Sigmoid colon (tissue), 7 donors: ENCODE measurements around the gene TOMM40. TPM values are rescaled to one million over a fixed set of nuclear protein-coding genes. Genes with fewer than 3 reads are reported as not detected.

Source experiments
- DNase-seq: peaks from one replicate; pipeline ENCODE4 v3.0.0-alpha.2; 2019
- H3K27ac ChIP-seq, 4 donors: fragments of 200-600 bp; sonication (generic); one replicate each; pipeline ENCODE4 v1.5.1; 2016 to 2019; ENCODE audit warnings: mild to moderate bottlenecking in 1 of 4
- H3K27me3 ChIP-seq, 3 donors: fragments of 200-600 bp; sonication (generic); one replicate each; pipeline ENCODE4 v1.5.1; 2019; ENCODE audit warnings: mild to moderate bottlenecking in 1 of 3
- H3K36me3 ChIP-seq, 4 donors: fragments of 200-600 bp; sonication (generic); one replicate each; pipeline ENCODE4 v1.5.1; 2016 to 2019
- H3K4me1 ChIP-seq, 4 donors: fragments of 200-600 bp; sonication (generic); one replicate each; pipeline ENCODE4 v1.5.1; 2017 to 2019
- H3K4me3 ChIP-seq, 4 donors: fragments of 200-600 bp; sonication (generic); one replicate each; pipeline ENCODE4 v1.5.1; 2017 to 2019; ENCODE audit warnings: mild to moderate bottlenecking in 2 of 4, moderate library complexity in 1 of 4
- H3K9me3 ChIP-seq, 4 donors: fragments of 200-600 bp in 3 of 4; sonication (generic) in 3 of 4; one replicate each; pipeline versions ENCODE4 v1.5.1 to v1.6.1; 2013 to 2019
- EP300 ChIP-seq, 4 donors: sonication (generic); formaldehyde crosslinking; IDR thresholded peaks; one replicate each; pipeline ENCODE4 v1.6.1; 2017; ENCODE audit warnings: antibody characterized with exemption in 4 of 4
- POLR2A ChIP-seq, 2 donors: fragments of 450-650 bp; IDR thresholded peaks; one replicate each; pipeline ENCODE4 v1.6.1; 2016; ENCODE audit warnings: antibody characterized with exemption in 2 of 2, mild to moderate bottlenecking in 2 of 2, moderate library complexity in 2 of 2
- POLR2AphosphoS5 ChIP-seq, 4 donors: sonication (generic); formaldehyde crosslinking; IDR thresholded peaks; one replicate each; pipeline ENCODE4 v1.6.1; 2017; ENCODE audit warnings: antibody characterized with exemption in 4 of 4
- WGBS, 2 donors: extraction: QIAGEN DNeasy Blood & Tissue Kit; methylation state at CpG; one replicate each; pipeline ENCODE4 v1.1.7; 2013; 5-methylcytosine and 5-hydroxymethylcytosine counted together
- intact Hi-C: fragments of 100-400 bp; cut with DNase I; formaldehyde crosslinking; loops from one replicate; pipeline ENCODE4 v1.15.1; 2023
- polyA plus RNA-seq, 3 donors: library from polyadenylated mRNA; stranded (reverse); fragments of 200-250 nt; gene quantifications; one replicate each; pipeline ENCODE4 v1.2.3, GENCODE V29; 2013
- total RNA-seq, 4 donors: library from RNA; depleted of rRNA; stranded (reverse); fragments of >200 nt; gene quantifications; one replicate each; pipeline ENCODE4 v1.1.0, GENCODE V29; 2016
- TF ChIP-seq, protein P1 (sequence below), 4 experiments: fragments of 450-650 bp in 3 of 4; fragments of 200-600 bp in 1 of 4; IDR thresholded peaks; one replicate each; pipeline ENCODE4 v1.5.1; 2016 to 2019; ENCODE audit warnings: antibody characterized with exemption in 4 of 4, mild to moderate bottlenecking in 3 of 4, moderate library complexity in 2 of 4
- donor health status: healthy with polysubstance abuse.
- donor health status: Bipolar disorder and iron deficiency.
- donor health status: healthy.

TOMM40 gene
- total and polyA plus RNA-seq, 7 donors = 21.6 to 76.8 (median 32.4) TPM

DNA sequence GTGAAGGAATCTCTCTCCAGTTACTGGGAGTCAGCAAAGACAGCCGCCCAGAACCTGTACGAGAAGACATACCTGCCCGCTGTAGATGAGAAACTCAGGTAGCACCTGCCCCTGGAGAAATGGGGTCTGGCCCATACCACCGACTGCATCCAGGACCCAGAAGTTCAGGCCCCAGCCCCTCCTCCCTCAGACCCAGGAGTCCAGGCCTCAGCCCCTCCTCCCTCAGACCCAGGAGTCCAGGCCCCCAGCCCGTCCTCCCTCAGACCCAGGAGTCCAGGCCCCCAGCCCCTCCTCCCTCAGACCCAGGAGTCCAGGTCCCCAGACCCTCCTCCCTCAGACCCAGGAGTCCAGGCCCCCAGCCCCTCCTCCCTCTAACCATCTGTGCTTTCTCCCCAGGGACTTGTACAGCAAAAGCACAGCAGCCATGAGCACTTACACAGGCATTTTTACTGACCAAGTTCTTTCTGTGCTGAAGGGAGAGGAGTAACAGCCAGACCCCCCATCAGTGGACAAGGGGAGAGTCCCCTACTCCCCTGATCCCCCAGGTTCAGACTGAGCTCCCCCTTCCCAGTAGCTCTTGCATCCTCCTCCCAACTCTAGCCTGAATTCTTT, 57.8 kb downstream of the TOMM40 start:
- Histone ChIP-seq H3K27ac (no peak overlapping the region), H3K9me3 (no peaks in the 10 kb centered on the region), H3K27me3 (no peaks in the 10 kb centered on the region), H3K36me3 (peaks cover 0 to 9% (median 2%) of the 10 kb centered on the region in 4 donors), H3K4me3 (no peak overlapping the region), H3K4me1 (peaks cover 0 to 20% (median 14%) of the 10 kb centered on the region in 4 donors)
- DNase-seq = no peak
- intact Hi-C loops = no loop called here
- 90 to 91% methylated on average over 5 of the region's 5 CpGs for WGBS, 2 donors
- TF ChIP-seq EP300 (IDR thresholded peaks at IDR 0.05) = no peak
- TF ChIP-seq, protein P1, sequence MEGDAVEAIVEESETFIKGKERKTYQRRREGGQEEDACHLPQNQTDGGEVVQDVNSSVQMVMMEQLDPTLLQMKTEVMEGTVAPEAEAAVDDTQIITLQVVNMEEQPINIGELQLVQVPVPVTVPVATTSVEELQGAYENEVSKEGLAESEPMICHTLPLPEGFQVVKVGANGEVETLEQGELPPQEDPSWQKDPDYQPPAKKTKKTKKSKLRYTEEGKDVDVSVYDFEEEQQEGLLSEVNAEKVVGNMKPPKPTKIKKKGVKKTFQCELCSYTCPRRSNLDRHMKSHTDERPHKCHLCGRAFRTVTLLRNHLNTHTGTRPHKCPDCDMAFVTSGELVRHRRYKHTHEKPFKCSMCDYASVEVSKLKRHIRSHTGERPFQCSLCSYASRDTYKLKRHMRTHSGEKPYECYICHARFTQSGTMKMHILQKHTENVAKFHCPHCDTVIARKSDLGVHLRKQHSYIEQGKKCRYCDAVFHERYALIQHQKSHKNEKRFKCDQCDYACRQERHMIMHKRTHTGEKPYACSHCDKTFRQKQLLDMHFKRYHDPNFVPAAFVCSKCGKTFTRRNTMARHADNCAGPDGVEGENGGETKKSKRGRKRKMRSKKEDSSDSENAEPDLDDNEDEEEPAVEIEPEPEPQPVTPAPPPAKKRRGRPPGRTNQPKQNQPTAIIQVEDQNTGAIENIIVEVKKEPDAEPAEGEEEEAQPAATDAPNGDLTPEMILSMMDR (IDR thresholded peaks at IDR 0.05) = no peak
- TF ChIP-seq POLR2A (IDR thresholded peaks at IDR 0.05) = no peak
- TF ChIP-seq POLR2AphosphoS5 (IDR thresholded peaks at IDR 0.05) = no peak

DNA sequence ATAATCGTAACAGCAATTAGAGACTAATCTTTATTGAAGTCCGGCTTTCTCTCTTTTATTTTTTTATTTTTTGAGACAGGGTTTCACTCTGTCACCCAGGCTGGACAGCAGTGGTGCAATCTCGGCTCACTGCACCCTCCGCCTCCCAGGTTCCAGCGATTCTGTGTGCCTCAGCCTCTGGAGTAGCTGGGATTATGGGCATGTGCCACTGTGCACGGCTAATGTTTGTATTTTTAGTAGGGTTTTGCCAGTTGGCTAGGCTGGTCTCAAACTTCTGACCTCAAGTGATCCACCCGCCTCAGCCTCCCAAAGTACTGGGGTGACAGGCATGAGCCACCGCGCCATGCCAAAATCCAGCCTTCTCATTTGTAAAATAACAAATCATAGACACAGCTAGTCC, 58.5 kb downstream of the TOMM40 start:
- H3K4me1 ChIP-seq = peaks cover 0 to 25% (median 19%) of the 10 kb centered on the region in 4 donors
- no peaks in the 10 kb centered on the region for H3K27me3 ChIP-seq
- DNase-seq = no peak
- H3K4me3 ChIP-seq = no peak overlapping the region
- intact Hi-C loops = no loop called here
- no peaks in the 10 kb centered on the region for H3K9me3 ChIP-seq
- TF ChIP-seq POLR2A (IDR thresholded peaks at IDR 0.05) (no peak), EP300 (IDR thresholded peaks at IDR 0.05) (no peak)
- peaks cover 0 to 9% (median 2%) of the 10 kb centered on the region in 4 donors for H3K36me3 ChIP-seq
- H3K27ac ChIP-seq = no peak overlapping the region
- WGBS, 2 donors = 94 to 95% methylated on average over 9 of the region's 9 CpGs

DNA sequence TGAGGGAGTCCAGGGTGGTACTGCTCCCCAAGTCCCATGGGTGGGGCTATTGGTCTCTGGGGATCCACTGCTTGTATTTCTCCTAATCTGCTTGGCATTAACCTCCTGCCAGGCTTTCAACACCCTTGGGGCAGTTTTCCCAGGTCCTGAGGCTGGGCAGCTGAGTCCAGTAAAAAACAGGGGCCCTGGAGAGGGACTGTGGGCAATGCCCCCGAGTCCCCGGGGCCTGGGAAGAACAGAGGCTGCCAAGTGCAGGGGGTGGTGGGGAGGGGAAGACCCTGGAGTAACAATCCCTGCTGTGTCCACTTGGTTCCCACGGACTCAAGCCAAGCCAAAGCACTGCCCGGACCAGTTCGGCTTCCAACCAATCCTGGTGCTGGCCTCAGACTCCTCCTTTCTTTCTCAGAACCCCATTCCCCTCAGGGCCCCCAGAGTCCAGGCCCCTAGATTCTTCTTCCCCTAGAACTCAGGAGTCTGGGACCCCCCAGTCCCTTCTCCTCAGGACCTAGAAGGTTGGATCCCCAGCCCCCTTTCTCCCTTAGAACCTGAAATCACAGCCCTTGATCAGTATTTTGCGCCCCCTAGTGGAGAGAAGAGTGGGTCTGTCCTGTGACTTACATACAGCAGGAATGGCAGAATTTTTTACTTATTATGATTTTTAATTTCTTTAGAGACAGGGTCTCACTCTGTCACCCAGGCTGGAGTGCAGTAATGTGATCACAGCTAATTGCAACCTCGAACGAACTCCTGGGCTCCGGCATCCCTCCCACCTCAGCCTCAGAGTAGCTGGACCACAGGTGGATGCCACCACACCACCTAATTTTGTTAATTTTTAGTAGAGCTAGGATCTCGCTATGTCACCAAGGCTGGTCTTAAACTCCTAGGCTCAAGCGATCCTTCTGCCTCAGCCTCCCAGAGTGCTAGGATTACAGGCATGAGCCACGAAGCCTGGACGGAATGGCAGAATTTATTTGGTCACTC, 60.4 kb downstream of the TOMM40 start:
- H3K4me3 ChIP-seq = no peak overlapping the region
- WGBS, 2 donors = 55 to 62% methylated on average over 13 of the region's 13 CpGs
- peaks cover 0 to 32% (median 28%) of the 10 kb centered on the region in 4 donors for H3K4me1 ChIP-seq
- H3K27ac ChIP-seq = peak overlapping the region in 2 of 4 donors; percentile 16 to 21
- peaks cover 0 to 9% (median 2%) of the 10 kb centered on the region in 4 donors for H3K36me3 ChIP-seq
- TF ChIP-seq POLR2A (IDR thresholded peaks at IDR 0.05) = no peak
- TF ChIP-seq, protein P1 (IDR thresholded peaks at IDR 0.05) = peak; percentile 69 to 84 (median 76)
- no peaks in the 10 kb centered on the region for H3K27me3 ChIP-seq
- DNase-seq = peak; percentile 83
- intact Hi-C loops = loop anchor here (1.0 to 5.0 kb wide), 2 partner anchors 48 to 104 kb away; partner anchors contain the start of gene NECTIN2
- H3K9me3 ChIP-seq = no peaks in the 10 kb centered on the region

Other genes with a start within 250 kb of the TOMM40 start
- 10 to 100 TPM in 3 of 4 donors, 1 to 10 TPM in 1; 7.8 to 39.4 (median 14.6) TPM for gene PVR, start 247.3 kb upstream of the TOMM40 start, total RNA-seq
- 10 to 100 TPM in 1 of 3 donors, 1 to 10 TPM in 2; 3.0 to 19.7 (median 4.6) TPM for gene PVR, start 247.3 kb upstream of the TOMM40 start, polyA plus RNA-seq
- gene CEACAM19, start 219.8 kb upstream of the TOMM40 start, total RNA-seq = 1 to 10 TPM; 1.3 to 5.3 (median 2.6) TPM
- 1 to 10 TPM in 1 of 3 donors, under 1 TPM in 2; 0.60 to 4.9 (median 0.69) TPM for gene CEACAM19, start 219.8 kb upstream of the TOMM40 start, polyA plus RNA-seq
- gene CEACAM16, start 192.1 kb upstream of the TOMM40 start, total RNA-seq = not detected
- not detected for gene CEACAM16, start 192.1 kb upstream of the TOMM40 start, polyA plus RNA-seq
- 10 to 100 TPM; 13.9 to 69.0 (median 25.9) TPM for gene BCL3, start 142.5 kb upstream of the TOMM40 start, total RNA-seq
- 100 to 1,000 TPM in 1 of 3 donors, 10 to 100 TPM in 2; 44.4 to 104 (median 64.7) TPM for gene BCL3, start 142.5 kb upstream of the TOMM40 start, polyA plus RNA-seq
- gene CBLC, start 113.4 kb upstream of the TOMM40 start, total RNA-seq = not detected
- 10 to 100 TPM; 46.8 to 64.5 (median 58.0) TPM for gene CBLC, start 113.4 kb upstream of the TOMM40 start, polyA plus RNA-seq
- 10 to 100 TPM in 3 of 4 donors, 1 to 10 TPM in 1; 6.1 to 36.3 (median 13.4) TPM for gene BCAM, start 82.2 kb upstream of the TOMM40 start, total RNA-seq
- gene BCAM, start 82.2 kb upstream of the TOMM40 start, polyA plus RNA-seq = 10 to 100 TPM in 1 of 3 donors, 1 to 10 TPM in 2; 1.2 to 19.9 (median 2.1) TPM
- 10 to 100 TPM; 16.3 to 39.6 (median 27.3) TPM for gene NECTIN2, start 45.0 kb upstream of the TOMM40 start, total RNA-seq
- gene NECTIN2, start 45.0 kb upstream of the TOMM40 start, polyA plus RNA-seq = 10 to 100 TPM; 15.6 to 68.6 (median 27.3) TPM
- gene APOE, start 14.5 kb downstream of the TOMM40 start, total RNA-seq = 100 to 1,000 TPM in 2 of 4 donors, 10 to 100 TPM in 2; 63.5 to 188 (median 92.2) TPM
- 100 to 1,000 TPM; 111 to 326 (median 208) TPM for gene APOE, start 14.5 kb downstream of the TOMM40 start, polyA plus RNA-seq
- 10 to 100 TPM in 1 of 4 donors, 1 to 10 TPM in 2, not detected in 1; 2.3 to 11.8 (median 5.8) TPM for gene APOC1, start 23.4 kb downstream of the TOMM40 start, total RNA-seq
- gene APOC1, start 23.4 kb downstream of the TOMM40 start, polyA plus RNA-seq = 10 to 100 TPM; 46.2 to 73.3 (median 49.9) TPM
- gene APOC4, start 51.0 kb downstream of the TOMM40 start, total RNA-seq = not detected
- gene APOC4, start 51.0 kb downstream of the TOMM40 start, polyA plus RNA-seq = not detected
- not detected for gene APOC2, start 54.8 kb downstream of the TOMM40 start, total RNA-seq
- gene APOC2, start 54.8 kb downstream of the TOMM40 start, polyA plus RNA-seq = 10 to 100 TPM in 1 of 3 donors, 1 to 10 TPM in 2; 3.0 to 10.6 (median 3.3) TPM
- 10 to 100 TPM; 31.6 to 51.5 (median 45.1) TPM for gene CLPTM1, start 64.1 kb downstream of the TOMM40 start, total RNA-seq
- 10 to 100 TPM; 22.2 to 94.0 (median 27.0) TPM for gene CLPTM1, start 64.1 kb downstream of the TOMM40 start, polyA plus RNA-seq
- 10 to 100 TPM in 1 of 4 donors, 1 to 10 TPM in 3; 3.2 to 16.7 (median 4.1) TPM for gene RELB, start 110.2 kb downstream of the TOMM40 start, total RNA-seq
- 10 to 100 TPM; 21.0 to 50.2 (median 30.0) TPM for gene RELB, start 110.2 kb downstream of the TOMM40 start, polyA plus RNA-seq
- gene CLASRP, start 147.8 kb downstream of the TOMM40 start, total RNA-seq = 100 to 1,000 TPM in 1 of 4 donors, 10 to 100 TPM in 3; 61.9 to 157 (median 73.7) TPM
- gene CLASRP, start 147.8 kb downstream of the TOMM40 start, polyA plus RNA-seq = 10 to 100 TPM; 19.0 to 70.8 (median 19.2) TPM
- 1 to 10 TPM in 1 of 4 donors, under 1 TPM in 1, not detected in 2; 0.41 to 1.2 TPM for gene ZNF296, start 185.2 kb downstream of the TOMM40 start, total RNA-seq
- gene ZNF296, start 185.2 kb downstream of the TOMM40 start, polyA plus RNA-seq = 1 to 10 TPM; 2.8 to 5.4 (median 3.0) TPM
- gene GEMIN7, start 188.0 kb downstream of the TOMM40 start, total RNA-seq = 10 to 100 TPM; 10.3 to 18.2 (median 16.2) TPM
- 10 to 100 TPM; 27.0 to 31.2 (median 30.6) TPM for gene GEMIN7, start 188.0 kb downstream of the TOMM40 start, polyA plus RNA-seq
- gene PPP1R37, start 201.9 kb downstream of the TOMM40 start, total RNA-seq = 10 to 100 TPM; 17.8 to 23.2 (median 19.9) TPM
- gene PPP1R37, start 201.9 kb downstream of the TOMM40 start, polyA plus RNA-seq = 10 to 100 TPM; 21.6 to 32.5 (median 22.4) TPM